HG02884 (cell line): ENCODE results near the gene TBX5.

ENCODE experiments used
- ATAC-seq: cut with Tn5 transposase; IDR thresholded peaks from one replicate; pipeline ENCODE4 v1.9.1; 2021; ENCODE audit warnings: mild to moderate bottlenecking, moderate library complexity; ENCODE audit not compliant: unreplicated experiment

TBX5 gene

DNA sequence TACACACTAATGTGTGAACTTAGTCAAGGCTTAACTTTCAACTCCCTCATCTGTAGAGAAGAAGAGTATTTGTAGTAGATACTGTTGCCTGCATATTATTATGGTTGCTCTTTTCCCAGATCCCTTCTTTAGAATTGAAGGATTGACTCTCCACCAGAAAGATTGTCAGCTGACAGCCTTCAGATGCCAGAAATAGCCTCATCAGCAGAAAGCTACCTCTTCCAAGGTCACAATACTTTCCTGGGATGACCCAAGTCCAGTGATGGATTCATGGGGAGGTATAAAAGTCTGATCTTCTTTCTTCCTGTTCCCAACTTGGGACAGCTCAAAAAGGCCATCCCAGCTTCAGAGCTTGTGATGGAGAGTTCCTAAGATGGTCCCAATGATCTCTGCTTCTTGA is 78.2 kb downstream of the TBX5 start:
- no peak for ATAC-seq

GRCh38 chr12:114321524-114321923 is 84.4 kb downstream of the TBX5 start:
- ATAC-seq = no peak

GRCh38 chr12:114320968-114321367 is 85.0 kb downstream of the TBX5 start:
- no peak for ATAC-seq

DNA sequence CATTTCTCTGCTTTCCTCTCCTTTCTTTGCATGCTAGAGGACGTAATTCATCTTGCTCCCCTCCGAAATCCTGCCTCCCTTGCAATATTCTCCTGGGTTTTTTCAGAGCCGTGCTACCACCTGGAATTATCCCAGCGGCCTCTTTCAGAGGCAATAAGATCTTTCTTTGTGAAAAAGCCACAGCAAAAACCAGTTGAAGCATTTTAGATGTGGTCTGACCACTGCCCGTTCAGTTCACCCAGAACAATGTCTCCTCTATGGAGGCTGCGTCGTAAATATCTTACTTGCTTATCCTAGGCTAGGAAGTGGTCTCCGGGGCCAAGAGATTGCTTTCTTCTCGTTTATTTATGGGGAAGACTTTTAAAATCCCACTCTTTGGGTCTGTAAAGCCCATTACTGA is 85.8 kb downstream of the TBX5 start:
- ATAC-seq = no peak

GRCh38 chr12:114319422-114319821 is 86.5 kb downstream of the TBX5 start:
- ATAC-seq = no peak

DNA sequence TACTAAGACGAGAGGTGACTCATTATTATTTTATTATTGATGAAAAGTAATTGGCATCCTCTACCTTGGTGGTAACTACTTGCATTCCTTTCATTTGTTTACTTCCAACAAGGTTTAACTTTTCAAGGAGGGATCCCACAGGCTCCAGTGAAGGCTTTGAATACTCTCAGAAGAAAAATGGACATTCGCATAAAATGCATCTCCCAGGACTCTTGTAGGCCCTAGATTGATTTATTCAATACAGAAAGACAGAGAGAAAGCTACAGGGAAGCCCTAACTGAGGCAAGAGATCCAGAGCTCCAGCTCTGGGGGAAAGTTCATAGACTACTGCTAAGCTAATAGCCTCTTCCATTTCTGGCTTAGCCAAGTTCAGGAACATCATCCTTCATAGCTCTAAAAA is 87.0 kb downstream of the TBX5 start:
- ATAC-seq = no peak

DNA sequence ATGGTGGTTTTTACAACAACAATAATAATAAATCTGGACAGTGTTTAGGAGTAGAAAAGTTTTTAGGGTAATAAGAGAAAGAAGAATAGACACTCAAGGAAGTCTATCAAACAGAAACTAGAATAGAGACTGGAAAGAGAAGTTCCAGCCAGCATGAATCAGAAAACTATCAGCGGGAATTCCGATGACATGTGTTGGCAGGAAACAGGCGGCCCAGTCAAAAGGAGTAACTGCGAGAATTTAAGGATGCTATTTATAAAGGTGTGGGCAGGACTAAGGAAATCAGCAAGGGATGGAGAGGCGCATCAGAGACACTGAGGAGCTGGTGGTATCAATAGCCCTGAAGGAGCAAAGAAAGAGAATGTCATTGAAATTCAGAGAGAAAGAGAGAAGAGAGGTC is 89.9 kb downstream of the TBX5 start:
- no peak for ATAC-seq

DNA sequence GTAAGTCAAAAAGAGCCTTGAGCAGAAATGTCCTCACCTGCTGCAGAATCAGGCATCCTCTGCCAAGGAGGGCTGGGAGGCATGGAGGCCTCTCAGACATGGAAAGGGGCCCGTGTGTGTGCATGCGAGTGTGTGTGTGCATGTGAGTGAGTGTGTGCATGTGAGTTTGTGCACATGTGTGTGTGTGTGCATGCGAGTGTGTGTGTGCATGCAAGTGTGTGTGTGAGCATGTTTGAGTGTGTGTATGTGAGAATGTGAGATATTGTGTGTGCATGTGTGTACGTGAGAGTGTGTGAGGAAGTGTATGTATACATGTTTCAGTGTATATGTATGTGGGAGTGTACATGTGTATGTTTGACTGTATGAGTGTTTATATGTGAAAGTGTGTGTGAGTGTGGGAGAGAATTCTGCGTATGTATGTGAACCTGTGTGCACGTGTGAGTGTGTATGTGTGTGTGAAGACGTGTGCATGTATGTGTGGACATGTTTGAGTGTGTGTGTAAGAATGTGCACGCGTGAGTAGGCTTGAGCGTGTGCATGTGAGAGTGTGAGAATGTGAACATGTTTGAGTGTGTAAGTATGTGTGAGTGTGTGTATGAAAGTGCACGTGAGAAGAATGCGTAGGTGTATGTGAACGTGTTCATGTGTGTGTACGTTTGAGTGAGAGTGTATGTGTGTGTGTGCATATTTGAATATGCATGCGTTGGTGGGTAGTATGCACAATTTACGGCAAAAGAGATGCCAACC is 90.8 kb downstream of the TBX5 start:
- ATAC-seq = no peak

GRCh38 chr12:114314403-114314802 is 91.5 kb downstream of the TBX5 start:
- ATAC-seq = no peak

DNA sequence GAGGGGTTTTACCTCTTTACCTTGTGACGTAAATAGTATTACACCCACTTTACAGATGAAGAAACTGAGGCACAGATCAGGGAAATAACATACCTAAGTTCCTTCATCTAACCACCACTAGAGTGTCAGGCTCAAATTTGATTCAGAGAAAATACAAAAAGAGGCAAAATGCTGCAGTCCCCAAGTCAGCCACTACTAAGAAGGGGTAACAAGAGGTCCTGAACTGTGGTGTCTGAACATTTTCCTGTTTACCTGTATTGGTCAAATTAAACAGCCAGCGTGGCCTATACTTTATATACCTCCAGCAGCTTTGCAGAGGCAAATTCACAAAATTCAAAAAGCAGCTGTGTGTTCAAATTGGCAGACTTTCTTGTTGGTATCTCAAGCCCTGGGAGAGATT is 92.0 kb downstream of the TBX5 start:
- no peak for ATAC-seq

DNA sequence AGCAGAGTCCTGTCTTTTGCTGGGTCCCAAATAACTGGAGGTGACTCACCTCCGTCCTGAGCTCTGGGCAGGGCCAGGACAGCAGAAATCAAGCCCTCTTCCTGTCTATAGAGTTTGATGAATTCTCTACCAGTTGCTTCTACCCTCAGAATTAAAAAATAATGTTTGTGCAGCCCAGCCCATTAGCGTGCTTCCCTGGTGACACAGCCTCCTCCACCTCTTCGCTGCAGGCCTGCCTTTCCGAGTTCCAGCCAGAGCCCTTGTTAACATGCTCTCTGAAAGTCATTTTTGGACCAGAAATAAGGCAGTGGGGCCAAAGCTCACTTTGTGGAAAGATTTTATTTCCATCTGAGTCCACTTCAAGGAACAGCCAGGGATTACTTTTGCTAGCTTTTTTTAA is 94.0 kb downstream of the TBX5 start:
- no peak for ATAC-seq

- no peak for ATAC-seq
These were observed 99.3 kb downstream of the TBX5 start for GRCh38 chr12:114306646-114307045.

DNA sequence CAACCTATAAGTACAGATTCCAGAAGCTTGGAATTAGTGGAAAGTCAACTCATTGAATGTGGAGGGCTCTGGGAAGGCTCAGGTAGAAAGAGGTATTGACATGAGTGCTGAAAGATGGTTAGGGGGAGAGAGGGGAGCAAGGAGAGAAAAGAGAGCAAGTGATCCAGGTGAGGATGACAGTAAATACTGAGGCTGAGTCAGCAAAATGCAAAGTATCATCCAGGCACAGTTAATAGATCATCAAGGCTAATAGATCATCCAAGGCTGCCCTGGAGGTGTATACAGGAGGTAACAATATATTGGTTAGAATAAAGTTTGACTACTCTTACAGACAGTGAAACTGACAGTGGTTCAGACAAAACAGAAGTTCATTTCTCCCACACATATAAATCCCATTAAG is 100.5 kb downstream of the TBX5 start:
- no peak for ATAC-seq
